CD4-positive, alpha-beta T cell treated with Interleukin-12 subunit alpha and Interleukin-12 subunit beta, for 1 hour (primary cell): ENCODE measurements around the gene MAPK8IP3.

ENCODE experiments used
- DNase-seq: peaks from one replicate; pipeline ENCODE4 v3.0.0-alpha.2; 2020

The MAPK8IP3 gene

DNA sequence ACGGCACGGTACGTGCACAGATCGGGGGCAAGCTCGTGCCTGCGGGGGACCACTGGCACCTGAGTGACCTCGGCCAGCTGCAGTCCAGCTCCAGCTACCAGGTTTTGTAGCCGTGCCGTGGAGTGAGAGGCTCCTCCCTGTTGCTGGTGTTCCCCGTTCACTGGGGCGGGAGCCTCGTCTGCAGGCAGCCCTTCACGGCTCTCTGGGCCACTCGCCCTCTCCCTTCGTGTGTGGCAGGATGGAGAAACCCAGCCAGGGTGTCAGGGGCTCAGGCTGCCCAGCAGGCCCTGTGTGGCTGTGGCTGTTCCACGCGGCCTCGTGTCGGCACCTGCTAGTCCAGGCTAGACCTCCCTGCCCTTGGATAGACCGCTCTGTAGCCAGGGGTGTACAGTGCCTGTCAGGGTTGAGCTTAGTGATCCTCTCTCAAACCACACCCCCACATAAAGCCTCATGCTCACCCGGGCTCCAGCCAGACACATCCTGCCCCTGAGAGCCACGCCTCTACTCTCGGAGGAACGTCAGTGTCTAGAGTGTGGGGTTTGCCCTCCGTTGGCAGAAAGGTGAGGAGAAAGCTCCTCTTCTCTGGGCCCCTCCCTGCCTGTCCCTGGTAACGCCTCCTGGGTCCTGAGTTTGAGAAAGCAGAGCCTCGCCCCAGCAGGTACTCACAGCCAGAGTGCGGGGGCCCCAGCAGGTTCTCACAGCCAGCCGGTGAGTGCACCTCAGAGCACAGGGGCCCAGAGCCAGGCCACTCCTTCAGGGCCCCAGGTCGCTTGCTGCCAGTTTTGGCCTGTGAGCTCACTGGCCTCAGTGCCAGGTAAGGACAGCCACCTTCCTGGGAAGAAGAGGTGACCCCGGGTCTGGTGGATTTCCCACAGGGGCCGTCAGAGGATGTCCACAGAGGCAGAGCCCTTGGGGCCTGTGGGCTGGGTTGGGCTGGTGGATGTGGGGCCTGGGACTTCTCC is 37.7 kb downstream of the MAPK8IP3 start:
- DNase-seq: no peak

DNA sequence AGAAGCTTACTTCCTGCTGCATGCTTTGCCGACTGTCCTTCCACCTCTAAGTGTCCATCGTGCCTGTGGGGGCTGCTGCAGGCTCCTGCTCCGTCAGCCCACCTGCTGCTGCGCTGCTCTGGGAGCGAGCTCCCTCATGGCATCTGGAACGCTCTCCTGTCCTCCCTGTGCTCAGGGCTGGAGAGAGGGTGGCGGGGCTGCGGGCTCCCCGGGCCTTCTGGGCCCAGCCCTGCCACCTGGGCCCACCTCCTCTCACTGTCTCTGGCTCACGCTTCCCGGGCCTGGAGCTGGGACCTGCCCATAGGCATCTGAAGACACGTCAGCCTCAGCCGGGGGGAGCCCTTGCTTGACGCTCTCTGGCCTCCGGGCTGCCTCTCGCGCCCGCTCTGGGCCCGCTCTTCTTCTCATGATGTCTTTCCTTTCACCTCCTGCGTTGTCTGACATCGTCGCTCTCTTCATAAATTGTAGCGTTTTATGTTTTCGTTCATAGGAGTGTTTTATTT is 38.4 kb downstream of the MAPK8IP3 start:
- DNase-seq: no peak

DNA sequence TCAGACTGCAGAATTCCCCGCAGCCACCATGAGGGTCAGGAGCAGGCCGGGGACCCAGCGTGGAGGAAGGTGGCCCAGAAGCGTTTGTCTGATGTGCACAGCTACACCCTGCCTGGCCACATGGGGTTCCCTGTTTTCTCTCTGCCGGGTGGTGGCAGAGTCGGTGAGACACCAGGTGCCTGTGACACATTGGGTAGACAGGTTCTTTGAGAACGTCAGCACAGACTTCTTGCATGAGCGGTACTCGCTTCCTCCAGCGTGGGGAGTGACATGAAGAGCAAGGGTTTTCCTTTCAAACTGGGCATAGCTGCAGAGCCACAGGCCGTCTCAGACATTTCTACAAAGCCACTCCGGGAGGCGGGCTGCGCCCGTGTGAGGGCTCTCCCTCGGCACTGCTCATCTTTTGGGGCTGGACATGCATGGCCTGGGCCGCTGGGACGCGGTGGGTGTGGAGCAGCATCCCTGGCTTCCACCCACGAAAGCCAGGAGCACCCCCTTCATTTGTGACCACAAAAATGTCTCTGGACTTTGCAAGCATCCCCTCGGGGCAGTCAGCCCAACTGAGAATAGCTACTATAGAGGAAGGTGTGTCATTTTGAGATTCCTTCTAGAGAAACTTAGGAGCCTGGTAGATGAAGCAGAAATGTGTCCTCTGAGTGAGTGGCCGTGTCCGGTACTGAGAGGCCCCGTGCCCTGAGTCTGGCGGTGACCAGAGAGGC is 39.3 kb downstream of the MAPK8IP3 start:
- DNase-seq: no peak

DNA sequence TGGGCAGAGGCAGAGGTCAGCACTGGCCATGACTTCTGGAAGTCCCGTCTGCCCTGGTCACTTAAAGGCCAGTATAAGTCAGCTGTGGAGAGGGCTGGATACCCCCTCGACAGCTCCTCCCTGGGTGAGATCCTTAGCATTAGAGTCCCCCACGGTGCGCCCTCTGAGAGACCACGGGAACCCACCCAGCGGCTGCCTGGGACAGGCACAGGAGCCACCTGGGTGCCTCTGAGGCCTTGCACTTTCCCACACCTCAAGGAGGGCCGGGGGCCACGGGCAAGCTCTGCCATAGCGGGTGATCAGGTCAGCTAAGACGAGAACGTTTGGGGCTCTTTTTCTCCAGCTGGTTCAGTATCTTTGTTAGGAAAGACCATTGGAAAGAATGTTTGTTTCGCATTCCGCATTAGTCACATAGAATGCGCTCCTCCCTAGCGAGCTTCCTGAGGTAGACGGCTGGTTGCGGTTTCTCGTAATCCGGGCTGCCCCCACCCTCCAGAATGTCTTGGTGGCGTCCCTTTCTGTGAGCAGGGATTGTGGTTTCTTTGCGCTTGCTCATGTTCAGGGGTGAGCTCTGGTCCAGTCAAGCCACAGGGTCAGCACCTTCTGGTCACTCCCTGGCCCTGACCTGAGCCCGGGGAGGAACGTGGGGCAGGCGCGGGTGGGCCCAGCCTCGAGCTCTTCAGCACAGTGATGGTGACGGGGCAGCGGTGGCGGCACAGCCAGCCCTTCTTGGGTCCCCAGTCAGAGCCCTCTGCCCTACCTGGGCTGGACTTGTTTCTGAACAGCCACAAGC is 40.1 kb downstream of the MAPK8IP3 start:
- DNase-seq: no peak

DNA sequence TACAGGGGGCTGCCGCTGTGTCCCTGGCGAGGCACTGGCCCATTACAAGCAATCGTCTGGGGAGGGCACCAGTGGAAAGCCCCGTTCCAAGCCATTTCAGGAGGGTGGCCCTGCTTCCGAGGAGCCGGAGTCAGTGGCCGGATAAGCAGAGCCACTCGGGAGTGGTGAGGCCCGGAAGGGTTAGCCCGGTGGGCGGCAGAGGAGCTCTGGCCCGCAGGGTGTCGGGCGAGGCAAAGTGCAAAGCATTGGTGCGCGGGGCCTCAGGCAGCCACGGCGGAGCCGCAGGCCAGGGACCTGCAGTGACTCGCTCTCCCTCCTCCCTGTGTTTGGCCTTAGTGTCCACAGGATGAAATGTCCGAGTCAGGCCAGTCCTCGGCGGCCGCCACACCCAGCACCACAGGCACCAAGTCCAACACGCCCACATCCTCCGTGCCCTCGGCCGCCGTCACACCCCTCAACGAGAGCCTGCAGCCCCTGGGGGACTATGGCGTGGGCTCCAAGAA is 40.7 kb downstream of the MAPK8IP3 start:
- DNase-seq: no peak

DNA sequence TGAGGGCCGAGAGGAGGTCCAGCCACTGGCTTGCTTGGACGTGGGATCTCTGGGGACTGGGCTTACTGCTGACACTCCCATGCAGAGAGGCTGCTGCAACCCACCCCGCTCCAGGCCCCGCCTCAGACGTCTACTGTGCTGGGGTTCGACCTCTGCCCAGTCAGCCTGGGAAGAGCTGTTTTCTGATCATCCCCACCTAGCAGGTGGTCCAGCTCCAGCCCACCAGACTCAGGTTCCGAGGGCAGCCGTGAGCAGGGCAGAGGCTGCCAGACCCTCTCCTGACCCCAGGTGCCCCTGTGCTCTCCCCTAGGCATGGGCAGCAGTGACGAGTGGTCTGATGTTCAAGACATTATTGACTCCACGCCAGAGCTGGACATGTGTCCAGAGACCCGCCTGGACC is 41.9 kb downstream of the MAPK8IP3 start:
- no peak for DNase-seq

DNA sequence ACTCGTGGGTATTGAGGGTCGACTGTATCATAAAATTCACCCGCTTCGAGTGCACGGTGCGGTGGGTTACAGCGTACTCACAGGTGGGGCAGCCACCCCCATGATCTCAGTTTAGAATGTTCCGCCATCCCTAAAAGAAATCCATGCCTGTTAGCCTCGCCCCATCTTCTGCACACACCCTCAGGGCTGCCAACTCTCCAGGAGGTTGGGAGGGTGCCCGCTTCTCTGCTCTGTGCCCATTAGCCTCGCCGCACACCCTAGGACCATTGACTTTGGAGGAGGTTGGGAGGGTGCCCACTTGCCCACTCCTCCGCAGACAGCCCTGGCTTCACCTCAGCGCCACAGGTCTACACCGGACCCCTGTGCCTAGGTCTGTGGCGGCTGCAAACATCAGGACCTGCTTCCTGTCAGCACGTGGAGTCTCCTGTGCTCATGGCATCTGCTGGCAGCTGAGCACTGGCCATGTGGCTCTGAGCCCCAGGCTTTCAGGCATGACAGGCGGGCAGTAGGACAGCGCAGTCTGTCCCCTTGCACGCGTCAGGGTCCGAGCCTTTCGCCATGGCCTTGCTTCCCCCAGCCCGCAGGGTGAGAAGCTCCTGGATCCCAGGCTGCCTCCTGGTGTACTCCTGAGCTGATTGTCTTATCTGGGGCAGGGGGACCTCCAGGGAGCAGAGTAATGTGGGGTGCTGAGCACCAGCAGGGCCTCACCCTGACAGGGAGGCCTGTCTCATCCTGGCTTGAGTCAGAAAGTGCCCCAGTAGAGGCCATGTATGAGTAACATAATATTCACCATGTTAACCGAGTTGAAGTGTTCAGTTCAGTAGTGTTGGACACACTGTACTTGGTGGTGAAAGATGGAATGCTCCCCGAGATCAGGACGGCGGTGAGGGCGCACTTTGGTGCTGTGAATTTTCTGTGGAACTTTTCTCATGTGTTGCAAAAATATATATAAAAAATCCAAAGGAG is 43.4 kb downstream of the MAPK8IP3 start:
- no peak for DNase-seq

DNA sequence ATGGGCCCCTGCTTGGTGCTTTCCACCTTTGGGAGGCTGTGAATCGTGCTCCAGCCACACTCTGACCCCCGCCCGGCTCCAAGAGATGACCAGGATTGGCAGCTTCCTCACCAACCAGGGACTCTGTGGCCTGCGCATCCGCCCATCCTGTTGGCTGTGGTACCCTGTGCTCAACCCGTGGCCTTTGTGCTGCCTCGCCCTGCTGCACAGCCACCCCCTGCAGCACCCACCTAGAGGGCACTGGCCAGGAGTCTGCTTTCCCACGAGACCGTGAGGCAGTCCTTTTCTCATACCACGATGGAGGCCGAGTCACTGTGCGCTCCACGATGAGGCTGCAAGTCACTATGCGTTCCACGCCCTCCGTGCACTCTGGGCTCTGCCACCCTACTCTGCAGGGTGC is 46.0 kb downstream of the MAPK8IP3 start:
- no peak for DNase-seq

DNA sequence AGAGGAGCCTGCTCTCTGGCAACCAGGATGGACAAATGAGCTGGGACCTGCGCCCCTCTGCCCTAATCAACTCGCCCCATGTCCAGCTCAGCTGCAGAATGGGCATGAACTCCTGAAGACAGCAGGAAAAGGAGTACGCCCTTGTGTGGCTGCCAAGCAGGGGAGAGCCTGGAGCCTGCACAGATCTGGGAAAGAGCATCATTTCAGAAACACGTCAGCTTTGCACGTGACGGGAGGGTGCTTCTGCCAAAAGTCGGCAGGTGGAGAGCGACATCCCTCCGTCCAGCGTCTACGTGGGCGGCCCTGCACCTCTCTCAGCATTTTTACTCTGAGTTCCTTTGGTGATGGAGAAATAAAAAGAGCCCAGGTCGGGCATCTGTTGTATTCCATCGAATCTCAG is 46.9 kb downstream of the MAPK8IP3 start:
- no peak for DNase-seq

DNA sequence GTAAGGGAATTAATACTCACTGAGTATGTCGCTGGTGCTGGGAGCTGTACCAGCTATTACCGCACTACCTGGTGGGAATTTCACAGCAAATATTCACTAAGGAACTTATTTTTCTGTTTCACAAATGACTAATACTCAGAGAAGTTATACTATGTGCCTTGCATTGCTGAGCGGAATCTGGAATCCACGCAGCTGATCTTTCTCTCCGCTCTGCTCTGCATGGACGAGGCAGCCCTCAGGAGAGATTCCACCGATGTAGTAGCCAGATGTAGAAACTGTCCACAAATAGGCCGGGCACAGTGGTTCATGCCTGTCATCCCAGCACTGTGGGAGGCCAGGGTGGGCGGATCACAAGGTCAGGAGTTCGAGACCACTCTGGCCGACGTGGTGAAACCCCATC is 48.2 kb downstream of the MAPK8IP3 start:
- no peak for DNase-seq

DNA sequence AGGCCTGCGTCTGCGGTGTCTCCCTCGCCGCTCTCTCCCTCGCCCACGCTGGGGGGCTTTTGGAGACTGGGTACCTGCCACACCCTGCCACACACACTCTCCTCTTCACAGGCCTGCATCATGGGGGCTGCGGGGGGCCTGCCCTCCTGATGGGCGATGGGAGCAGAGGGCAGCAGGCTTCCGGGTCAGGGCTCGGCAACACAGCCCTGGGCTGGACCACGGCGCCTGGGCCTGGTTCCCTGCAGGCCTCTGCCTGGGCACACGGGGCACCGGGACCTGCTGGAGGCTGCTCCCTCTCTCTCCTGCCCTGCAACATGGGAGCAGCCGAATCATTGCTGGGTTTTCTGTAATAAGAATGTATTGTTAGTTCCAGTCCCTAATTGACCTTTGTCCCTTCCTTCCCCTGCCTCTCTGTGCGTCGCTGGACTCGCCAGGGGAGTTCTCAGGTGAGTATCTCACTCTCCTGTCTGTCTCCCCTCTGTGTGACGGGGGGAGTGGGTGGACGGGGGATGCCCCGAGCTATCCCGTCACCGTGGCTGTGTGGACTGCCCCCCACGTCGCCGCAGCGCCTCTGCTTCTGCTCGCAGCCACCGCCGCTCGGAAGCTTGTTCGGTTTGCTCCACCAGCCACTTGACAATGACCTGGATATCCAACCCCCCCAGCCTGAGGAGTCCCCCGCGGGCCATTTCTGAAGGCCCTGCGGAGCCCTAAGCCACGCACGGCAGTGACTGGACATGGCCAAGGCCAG is 51.9 kb downstream of the MAPK8IP3 start:
- no peak for DNase-seq

DNA sequence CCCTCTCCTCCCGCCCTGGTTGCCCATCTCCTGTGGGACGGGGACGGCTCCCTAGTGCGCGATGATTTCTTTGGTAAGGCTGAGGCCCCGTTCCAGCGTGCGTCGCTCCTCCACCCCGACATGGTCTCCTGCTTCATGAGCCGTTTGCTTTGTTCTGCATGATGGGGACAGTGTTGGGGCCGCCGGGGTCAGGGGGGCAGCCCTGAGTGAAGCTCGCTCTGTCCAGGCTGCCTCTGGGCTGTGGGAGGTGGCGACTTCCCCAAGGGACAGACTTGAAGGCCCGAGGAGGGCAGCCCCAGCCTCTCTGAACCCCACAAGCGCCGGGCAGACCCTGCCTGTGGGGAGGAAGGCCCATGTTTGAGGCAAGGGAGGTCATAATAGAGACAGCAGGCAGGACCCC is 52.9 kb downstream of the MAPK8IP3 start:
- no peak for DNase-seq

DNA sequence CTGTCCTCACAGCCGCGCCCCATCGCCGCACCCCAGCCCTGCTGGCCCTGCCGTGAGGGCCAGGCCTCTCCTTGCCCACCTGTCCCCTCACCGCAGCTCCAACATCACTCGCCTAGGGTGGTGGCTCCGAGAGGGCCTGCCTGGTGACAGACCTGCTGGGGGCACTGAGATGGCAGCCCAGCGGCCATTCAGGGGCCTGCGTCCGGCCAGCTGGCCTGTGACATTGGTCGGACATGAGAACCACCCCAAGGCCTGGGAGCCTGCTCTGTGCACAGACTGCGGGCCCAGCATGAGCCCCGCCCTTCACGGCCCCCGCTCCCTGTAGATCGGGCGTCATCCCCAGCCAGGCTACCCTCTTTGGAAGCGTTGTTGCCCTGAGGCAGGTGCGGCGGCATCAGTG is 53.5 kb downstream of the MAPK8IP3 start:
- DNase-seq: no peak

DNA sequence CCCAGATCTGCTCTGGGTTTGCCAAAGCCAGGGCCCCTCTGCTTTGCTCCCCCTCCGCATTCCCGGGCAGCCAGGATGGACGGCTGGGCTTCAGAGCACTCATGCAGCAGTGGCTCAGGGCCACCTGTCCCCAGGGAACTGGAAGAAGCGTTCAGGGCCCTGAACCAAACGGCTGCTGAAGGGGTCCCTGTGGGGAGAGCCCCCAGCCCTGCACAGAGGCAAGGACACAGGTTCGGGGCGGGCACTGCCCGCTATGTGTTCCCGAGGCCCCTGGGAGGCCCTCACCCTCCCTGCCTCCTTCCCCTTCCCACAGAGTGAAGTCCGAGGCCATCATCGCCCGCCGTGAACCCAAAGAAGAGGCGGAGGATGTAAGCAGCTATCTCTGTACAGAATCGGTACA is 54.9 kb downstream of the MAPK8IP3 start:
- no peak for DNase-seq

DNA sequence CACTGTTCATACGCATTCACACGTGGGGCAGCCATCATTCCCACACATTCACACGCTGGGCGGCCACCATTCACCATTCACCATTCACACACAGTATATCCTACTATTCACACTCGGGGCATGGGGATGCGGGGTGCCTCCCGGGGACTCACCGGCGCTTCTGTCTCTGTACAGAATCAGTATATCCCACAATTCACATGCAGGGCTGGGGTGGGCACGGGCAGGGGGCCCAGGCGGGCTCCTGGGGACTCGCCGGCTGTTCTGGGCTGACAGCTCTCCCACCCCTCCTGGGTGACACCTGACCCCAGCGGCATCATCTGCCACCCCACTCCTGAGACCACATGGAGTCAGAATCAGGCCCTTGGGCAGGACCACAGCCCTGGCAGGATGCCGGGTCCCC is 55.8 kb downstream of the MAPK8IP3 start:
- no peak for DNase-seq

DNA sequence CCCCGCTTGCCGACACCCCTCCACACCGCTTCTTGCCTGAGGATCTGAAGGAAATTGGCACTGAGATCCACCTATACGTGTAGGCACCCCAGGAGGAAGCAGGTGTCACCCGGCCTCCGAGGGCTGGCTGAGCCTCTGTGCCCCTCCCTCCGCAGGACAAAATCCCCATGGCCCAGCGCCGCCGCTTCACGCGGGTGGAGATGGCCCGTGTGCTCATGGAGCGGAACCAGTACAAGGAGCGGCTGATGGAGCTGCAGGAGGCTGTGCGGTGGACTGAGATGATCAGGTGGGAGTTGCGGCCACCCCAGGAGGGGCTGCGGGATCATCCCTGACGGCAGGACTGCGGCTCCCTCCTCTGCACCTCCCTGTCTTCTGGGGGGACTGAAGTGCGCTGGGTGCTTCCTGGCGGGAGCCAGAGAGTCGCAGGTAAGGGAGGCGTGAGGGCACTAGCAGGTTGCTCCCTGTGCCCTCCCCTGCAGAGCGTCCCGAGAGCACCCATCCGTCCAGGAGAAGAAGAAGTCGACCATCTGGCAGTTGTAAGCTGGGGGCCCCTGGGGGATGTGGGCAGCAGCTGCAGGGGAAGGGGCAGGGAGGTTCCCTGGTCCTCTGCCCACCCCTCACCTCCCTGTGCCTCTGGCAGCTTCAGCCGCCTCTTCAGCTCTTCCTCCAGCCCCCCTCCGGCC is 56.3 kb downstream of the MAPK8IP3 start:
- no peak for DNase-seq

DNA sequence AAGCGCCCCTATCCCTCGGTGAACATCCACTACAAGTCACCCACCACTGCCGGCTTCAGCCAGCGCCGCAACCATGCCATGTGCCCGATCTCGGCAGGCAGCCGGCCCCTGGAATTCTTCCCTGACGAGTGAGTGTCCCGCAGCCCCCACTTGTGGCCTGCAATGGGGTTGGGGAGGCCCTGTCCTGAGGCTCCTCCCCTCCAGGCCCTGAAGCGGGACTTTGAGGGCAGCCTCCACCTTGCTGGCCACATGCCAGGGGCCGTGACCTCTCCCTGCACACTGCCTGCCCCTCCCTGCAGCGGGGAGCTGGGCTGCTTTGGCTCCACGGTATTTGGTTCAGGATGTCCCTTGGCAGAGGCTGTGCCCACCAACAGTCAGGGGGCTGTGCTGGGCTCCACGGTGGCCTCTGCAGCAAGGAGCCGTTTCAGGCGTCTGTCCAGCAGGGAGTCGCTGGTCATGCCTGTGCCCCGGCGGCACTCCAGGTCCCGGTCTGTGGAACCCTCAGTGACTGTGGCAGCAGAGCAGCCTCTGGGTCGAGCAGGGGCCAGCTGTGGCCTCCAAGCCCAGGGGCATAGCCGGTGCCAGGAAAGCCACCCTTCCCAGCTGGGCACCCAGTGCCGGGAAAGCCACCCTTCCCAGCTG is 57.0 kb downstream of the MAPK8IP3 start:
- no peak for DNase-seq

DNA sequence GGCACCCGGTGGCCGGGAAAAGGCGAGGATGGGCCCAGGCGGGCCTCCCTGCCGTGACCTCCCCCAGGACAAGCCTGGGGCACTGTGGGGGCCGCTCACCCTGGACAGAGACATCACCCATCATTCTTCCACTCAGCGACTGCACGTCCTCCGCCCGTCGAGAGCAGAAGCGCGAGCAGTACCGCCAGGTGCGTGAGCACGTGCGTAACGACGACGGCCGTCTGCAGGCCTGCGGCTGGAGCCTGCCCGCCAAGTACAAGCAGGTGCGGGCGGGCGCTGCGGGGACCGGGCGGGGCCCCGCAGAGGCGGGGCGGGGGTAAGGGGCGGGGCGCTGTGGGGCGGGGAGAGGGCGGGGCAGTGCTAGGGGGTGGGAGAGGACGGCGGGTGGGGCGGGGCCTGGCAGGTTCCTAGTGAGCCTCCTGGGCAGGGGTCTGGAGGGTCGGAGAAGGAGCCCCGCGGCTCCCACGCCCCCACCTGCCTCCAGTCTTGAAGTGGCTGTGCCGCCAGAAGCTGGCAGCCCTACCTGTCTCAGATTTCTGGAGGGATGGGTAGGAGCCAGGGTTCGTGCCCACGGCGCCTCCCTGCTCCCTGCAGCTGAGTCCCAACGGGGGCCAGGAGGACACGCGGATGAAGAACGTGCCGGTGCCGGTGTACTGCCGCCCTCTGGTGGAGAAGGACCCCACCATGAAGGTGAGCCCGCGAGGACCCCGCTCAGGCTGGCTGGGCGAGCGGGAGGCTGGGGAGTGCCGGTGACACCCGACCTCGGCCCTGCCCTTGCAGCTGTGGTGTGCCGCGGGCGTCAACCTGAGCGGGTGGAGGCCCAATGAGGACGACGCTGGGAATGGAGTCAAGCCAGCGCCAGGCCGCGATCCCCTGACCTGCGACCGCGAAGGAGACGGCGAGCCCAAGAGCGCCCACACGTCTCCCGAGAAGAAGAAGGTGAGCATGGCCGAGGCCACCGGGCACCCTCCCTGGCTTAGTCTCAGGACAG is 57.8 kb downstream of the MAPK8IP3 start:
- no peak for DNase-seq

DNA sequence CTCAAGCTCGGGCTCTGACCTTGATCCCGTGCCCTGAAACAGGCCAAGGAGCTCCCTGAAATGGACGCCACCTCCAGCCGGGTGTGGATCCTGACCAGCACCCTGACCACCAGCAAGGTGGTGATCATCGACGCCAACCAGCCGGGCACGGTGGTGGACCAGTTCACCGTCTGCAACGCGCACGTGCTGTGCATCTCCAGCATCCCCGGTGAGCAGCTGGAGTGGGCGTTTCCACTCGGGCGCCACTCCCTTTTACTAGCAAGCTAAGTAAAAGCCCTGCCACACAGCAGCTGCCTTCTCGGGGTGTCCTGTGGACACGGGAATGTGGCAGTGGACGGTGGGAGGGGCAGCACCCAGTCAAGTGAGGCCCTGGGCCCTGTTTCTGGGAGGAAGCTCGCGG is 59.0 kb downstream of the MAPK8IP3 start:
- DNase-seq: no peak
